HL-60 (cell line): ENCODE results near the gene SYNC.
"Not testable (repeated sequence)": the region's sequence is repeated elsewhere in the genome, so short reads cannot be mapped to it uniquely, and the experiment has no call there.

Experiments
- DNase-seq, 2 experiments: peaks; one replicate each; pipeline ENCODE4 v3.0.0-alpha.2; 2010 to 2020; ENCODE audit warnings: low read depth in 1 of 2, low spot score in 1 of 2
- H3K27ac ChIP-seq: fragments of 250-450 bp; sonication (Bioruptor Pico); replicated peaks from 2 replicates; pipeline ENCODE4 v1.5.1; 2020; ENCODE audit warnings: mild to moderate bottlenecking, moderate library complexity
- H3K27me3 ChIP-seq: fragments of 250-450 bp; sonication (Bioruptor Pico); 2 replicates; pipeline ENCODE4 v1.5.1; 2021; ENCODE audit warnings: mild to moderate bottlenecking, moderate library complexity; ENCODE audit not compliant: insufficient read depth, poor library complexity, severe bottlenecking
- H3K4me3 ChIP-seq: replicated peaks from 2 replicates; pipeline ENCODE4 v1.5.1; 2011; ENCODE audit warnings: mild to moderate bottlenecking, control low read depth, low read length; ENCODE audit not compliant: insufficient read depth
- GABPA ChIP-seq: IDR thresholded peaks from 2 replicates; pipeline ENCODE4 v1.6.1; 2012; ENCODE audit warnings: low read depth
- POLR2AphosphoS5 ChIP-seq: IDR thresholded peaks from 2 replicates; pipeline ENCODE4 v1.6.1; 2012; ENCODE audit warnings: low read depth
- SPI1 ChIP-seq: IDR thresholded peaks from 2 replicates; pipeline ENCODE4 v1.6.1; 2012; ENCODE audit warnings: low read depth, mild to moderate bottlenecking, borderline replicate concordance
- TF ChIP-seq, protein P1 (sequence below): IDR thresholded peaks from 2 replicates; pipeline ENCODE4 v1.6.1; 2012; ENCODE audit warnings: low read depth; ENCODE audit not compliant: insufficient replicate concordance
- TF ChIP-seq, protein P2 (sequence below): IDR thresholded peaks from one replicate; pipeline ENCODE4 v1.5.1; 2011; ENCODE audit warnings: low read length, control low read depth, inconsistent platforms; ENCODE audit not compliant: insufficient read depth

The SYNC gene

DNA sequence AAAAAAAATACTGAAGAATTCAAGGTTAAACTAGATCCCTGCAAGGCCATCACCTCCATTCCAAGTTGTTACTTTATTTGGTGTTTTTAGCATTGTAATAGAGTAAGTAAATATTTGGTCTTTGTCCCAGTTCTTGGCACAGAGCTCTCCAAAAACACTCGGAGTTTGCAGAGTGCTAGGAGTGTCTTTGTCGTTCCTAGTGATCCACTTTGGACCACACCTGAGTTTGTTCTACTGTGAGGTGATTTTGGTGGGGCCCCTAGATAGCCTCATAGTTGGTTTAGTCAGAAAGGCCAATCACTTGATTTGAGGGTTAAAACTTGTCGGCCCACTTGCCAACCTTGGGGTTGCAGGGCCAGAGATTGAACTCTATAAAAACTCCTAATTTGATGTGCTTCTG, 25.6 kb downstream of the SYNC start:
- H3K27me3 ChIP-seq, result no peaks in the 10 kb centered on the region
- H3K27ac ChIP-seq, result no peak overlapping the region
- DNase-seq, result no peak
- H3K4me3 ChIP-seq, result no peak overlapping the region
- TF ChIP-seq SPI1 (no peak), GABPA (no peak), POLR2AphosphoS5 (no peak)
- TF ChIP-seq, protein P1, sequence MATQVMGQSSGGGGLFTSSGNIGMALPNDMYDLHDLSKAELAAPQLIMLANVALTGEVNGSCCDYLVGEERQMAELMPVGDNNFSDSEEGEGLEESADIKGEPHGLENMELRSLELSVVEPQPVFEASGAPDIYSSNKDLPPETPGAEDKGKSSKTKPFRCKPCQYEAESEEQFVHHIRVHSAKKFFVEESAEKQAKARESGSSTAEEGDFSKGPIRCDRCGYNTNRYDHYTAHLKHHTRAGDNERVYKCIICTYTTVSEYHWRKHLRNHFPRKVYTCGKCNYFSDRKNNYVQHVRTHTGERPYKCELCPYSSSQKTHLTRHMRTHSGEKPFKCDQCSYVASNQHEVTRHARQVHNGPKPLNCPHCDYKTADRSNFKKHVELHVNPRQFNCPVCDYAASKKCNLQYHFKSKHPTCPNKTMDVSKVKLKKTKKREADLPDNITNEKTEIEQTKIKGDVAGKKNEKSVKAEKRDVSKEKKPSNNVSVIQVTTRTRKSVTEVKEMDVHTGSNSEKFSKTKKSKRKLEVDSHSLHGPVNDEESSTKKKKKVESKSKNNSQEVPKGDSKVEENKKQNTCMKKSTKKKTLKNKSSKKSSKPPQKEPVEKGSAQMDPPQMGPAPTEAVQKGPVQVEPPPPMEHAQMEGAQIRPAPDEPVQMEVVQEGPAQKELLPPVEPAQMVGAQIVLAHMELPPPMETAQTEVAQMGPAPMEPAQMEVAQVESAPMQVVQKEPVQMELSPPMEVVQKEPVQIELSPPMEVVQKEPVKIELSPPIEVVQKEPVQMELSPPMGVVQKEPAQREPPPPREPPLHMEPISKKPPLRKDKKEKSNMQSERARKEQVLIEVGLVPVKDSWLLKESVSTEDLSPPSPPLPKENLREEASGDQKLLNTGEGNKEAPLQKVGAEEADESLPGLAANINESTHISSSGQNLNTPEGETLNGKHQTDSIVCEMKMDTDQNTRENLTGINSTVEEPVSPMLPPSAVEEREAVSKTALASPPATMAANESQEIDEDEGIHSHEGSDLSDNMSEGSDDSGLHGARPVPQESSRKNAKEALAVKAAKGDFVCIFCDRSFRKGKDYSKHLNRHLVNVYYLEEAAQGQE, result no peak
- TF ChIP-seq, protein P2, sequence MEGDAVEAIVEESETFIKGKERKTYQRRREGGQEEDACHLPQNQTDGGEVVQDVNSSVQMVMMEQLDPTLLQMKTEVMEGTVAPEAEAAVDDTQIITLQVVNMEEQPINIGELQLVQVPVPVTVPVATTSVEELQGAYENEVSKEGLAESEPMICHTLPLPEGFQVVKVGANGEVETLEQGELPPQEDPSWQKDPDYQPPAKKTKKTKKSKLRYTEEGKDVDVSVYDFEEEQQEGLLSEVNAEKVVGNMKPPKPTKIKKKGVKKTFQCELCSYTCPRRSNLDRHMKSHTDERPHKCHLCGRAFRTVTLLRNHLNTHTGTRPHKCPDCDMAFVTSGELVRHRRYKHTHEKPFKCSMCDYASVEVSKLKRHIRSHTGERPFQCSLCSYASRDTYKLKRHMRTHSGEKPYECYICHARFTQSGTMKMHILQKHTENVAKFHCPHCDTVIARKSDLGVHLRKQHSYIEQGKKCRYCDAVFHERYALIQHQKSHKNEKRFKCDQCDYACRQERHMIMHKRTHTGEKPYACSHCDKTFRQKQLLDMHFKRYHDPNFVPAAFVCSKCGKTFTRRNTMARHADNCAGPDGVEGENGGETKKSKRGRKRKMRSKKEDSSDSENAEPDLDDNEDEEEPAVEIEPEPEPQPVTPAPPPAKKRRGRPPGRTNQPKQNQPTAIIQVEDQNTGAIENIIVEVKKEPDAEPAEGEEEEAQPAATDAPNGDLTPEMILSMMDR, result no peak

DNA sequence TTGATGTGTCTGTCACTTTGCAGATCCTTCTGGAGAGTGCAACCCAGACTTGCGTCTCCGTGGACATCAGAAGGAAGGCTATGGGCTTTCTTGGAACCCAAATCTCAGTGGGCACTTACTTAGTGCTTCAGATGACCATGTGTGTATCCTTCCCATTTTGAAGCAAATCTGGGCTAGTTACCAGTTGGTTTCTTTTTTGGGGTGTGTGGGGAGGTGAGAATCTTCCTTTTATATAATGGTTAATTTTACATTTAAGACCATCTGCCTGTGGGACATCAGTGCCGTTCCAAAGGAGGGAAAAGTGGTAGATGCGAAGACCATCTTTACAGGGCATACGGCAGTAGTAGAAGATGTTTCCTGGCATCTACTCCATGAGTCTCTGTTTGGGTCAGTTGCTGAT, 33.9 kb downstream of the SYNC start:
- not testable (repeated sequence) for H3K4me3 ChIP-seq, H3K27me3 ChIP-seq, H3K27ac ChIP-seq, DNase-seq

DNA sequence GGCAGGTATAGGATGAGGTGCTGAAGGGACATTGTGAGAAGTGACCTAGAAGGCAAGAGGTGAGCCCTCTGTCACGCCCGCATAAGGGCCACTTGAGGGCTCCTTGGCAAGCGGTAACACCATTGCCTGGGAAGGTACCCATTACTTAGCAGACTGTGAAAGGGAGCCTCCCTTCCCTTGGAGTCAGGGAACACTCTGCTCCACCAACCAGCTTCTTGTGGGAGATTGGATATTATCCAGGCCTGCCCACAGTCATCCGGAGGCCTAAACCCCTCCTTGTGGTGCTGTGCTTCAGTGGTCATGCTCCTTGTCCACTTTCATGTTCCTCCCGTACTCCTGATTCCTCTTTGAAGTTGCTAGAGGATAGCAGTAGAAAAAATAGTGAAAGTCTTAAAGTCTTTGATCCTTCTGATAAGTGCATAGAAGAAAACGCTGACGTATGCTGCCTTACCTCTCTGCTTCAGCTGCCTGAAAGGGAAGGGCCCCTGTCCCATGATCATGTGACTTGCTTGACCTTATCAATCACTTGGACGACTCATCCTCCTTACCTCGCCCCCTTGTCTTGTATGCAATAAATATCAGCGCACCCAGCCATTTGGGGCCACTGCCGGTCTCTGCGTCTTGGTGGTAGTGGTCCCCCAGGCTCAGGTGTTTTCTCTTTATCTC, 35.5 kb downstream of the SYNC start:
- Histone ChIP-seq H3K27me3 (no peaks in the 10 kb centered on the region), H3K27ac (no peak overlapping the region), H3K4me3 (no peak overlapping the region)
- DNase-seq, result no peak
- TF ChIP-seq SPI1 (no peak), GABPA (no peak), POLR2AphosphoS5 (no peak)
- TF ChIP-seq, protein P1, result no peak
- TF ChIP-seq, protein P2, result no peak

DNA sequence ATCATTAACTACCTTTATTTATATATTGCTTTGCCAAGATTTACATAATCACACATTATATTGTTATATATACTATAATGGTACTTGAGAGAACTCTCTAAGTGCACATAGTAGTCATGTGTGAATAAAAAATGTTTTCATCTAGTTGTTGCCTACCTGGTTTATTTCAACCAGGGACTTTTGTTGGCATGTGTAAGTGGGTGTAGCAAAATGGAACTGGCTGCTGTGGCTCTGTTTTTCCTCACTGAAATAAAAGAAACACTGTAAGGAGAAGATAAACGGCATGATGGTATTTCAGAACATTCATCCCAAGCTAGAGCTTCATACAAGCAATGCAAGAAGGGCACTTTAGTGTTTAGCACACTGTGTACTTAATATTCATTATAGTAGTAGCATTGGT, 36.7 kb downstream of the SYNC start:
- no peak overlapping the region for H3K4me3 ChIP-seq

More for the DNA sequence above, 36.7 kb downstream of the SYNC start:
- TF ChIP-seq POLR2AphosphoS5 (no peak), SPI1 (no peak), GABPA (no peak)
- TF ChIP-seq, protein P1, result no peak
- TF ChIP-seq, protein P2, result no peak
- no peaks in the 10 kb centered on the region for H3K27me3 ChIP-seq
- no peak for DNase-seq
- no peak overlapping the region for H3K27ac ChIP-seq
